GM12892 (cell line): ENCODE measurements around the gene CHD2.

Experiments used
- POLR2A ChIP-seq: IDR thresholded peaks from 2 replicates; pipeline ENCODE4 v1.6.1; 2011; ENCODE audit warnings: low read depth, low read length, control low read depth
- POLR2AphosphoS5 ChIP-seq: IDR thresholded peaks from 2 replicates; pipeline ENCODE4 v1.6.1; 2011; ENCODE audit warnings: low read depth, low read length, control low read depth

DNA sequence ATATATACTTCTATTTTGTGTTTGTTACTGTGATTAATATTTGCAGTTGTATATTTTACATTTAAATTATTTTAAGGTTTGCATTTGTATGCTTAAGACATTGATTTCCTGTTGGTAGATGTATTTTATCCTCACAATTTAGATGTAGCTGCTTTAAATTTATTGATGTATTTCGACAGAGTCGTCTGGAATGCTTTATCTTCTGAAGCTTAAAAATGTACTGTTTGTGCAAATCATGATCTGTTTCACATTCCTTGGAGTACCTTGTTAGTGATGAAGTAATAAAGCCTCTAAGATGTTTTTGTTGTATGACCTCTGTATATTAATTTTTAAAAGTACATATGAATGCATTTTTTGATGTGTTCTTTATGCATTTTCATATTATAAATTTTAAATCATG, 1.9 kb downstream of the CHD2 start:
- TF ChIP-seq POLR2A = no peak
- no peak for TF ChIP-seq POLR2AphosphoS5
